ENCODE data around the gene CLPTM1L.
"Not testable (repeated sequence)": the region's sequence is repeated elsewhere in the genome, so short reads cannot be mapped to it uniquely, and the experiment has no call there.

Gene CLPTM1L

GRCh38 chr5:1380011-1380817 lies 35.3 kb upstream of the CLPTM1L start:
- peak; percentile 27 for DNase-seq (ENCODE audit: low spot score)

DNA sequence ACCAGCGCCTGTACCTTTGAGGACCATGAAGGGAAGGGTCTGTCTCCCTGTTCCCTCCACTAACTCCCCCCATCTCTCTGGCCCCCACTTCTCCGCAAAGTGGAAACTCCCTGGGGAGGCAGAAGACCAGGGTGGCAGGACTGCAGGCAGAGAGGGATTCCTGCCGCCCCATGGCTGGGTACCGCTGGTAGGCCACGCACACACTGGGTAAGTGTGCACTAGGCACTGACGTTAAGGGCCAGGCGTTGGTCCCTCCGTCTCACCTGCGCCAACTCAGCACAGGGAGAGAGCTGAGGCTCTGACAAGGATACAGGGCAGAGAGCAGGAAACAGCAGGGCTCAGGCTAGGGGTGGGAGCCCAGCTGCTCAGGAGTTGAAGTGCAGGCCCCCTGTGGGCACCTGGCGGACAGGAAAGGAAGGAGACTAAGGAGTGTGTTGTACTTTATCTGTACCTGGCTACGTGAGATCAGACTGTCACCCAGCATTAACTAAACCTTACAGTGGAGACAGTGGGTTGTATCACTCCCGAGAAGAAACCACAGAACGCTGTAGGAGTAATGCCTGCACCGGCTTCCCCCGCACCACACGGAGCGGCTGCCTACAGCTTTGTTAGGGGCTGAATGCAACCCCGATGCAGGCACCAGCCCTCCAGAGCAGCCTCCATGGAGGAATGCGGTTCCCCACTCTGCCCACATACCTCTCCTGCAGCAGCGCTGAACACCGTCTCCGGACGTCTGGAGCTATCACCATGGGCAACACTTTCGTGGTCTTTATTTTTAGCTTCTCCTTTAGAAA lies 34.2 kb upstream of the CLPTM1L start:
- DNase-seq (ENCODE audit: low spot score) = peak; percentile 28

- DNase-seq (ENCODE audit: low spot score) = no peak
Measured at GRCh38 chr5:1378096-1378495, 33.2 kb upstream of the CLPTM1L start.

GRCh38 chr5:1376981-1377380 lies 32.1 kb upstream of the CLPTM1L start:
- DNase-seq (ENCODE audit: low spot score) = no peak

DNA sequence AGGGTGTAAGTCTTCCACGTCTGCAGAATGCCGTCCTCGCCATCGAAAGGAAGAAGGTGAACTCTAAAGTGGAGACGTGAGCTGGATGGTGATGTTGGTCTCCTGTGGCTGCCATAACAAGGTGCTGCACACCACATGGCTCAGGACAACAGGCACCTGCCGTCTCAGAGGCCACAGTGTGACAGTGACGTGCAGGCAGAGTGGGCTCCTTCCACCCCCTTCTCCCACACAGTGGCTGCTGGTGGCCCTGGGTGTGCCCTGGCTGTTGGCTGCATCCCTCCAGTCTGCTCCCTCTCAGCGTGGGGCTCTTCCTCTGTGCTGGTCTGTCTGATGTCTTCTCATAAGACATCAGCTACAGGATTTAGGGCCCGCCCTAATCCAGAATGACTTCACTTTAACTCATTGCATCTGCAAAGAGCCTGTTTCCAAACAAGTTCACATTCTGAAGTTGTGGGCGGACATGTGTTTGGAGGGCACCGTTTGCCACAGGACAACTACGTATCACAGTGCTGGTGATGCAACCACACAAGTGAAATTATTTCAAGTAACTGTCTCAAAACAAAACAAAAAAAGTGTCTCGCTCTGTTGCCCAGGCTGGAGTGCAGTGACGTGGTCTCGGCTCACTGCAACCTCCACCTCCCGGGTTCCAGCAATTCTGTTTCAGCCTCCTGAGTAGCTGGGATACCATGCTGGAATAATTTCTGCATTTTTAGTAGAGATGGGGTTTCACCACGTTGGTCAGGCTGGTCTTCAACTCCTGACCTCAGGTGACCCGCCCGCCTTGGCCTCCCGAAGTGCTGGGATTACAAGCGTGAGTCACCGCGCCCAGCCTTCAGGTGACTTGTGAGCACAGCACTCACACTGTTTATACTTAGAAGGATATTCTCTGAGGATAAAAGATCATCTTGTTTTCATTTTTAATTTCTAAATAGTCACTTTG lies 31.2 kb upstream of the CLPTM1L start:
- no peak for DNase-seq (ENCODE audit: low spot score)

DNA sequence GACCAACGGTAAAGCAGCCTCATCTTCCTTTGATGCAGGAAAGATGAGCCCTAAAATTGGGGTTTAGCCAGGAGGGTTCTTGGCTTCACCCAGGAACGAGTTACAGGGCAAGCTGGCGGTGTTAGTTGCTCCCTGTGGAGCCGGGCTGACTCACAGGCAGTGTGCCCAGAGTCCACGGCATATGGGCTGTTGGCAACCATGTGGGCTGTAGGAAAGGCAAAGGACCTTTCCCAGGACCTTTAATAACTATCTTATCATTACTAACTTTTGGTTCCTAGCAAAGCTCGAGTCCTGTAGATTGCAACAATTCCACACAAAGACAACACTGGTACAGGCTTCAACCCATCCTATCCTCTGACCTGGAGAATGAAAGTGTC lies 29.8 kb upstream of the CLPTM1L start:
- DNase-seq (ENCODE audit: low spot score) = no peak

GRCh38 chr5:1374030-1374678 lies 29.3 kb upstream of the CLPTM1L start:
- no peak for DNase-seq (ENCODE audit: low spot score)

- DNase-seq (ENCODE audit: low spot score) = not testable (repeated sequence)
Measured at GRCh38 chr5:1371972-1372342, 27.1 kb upstream of the CLPTM1L start.

GRCh38 chr5:1371218-1371971 lies 26.5 kb upstream of the CLPTM1L start:
- no peak for DNase-seq (ENCODE audit: low spot score)

- no peak for DNase-seq (ENCODE audit: low spot score)
Measured at GRCh38 chr5:1370006-1370405, 25.1 kb upstream of the CLPTM1L start.

DNA sequence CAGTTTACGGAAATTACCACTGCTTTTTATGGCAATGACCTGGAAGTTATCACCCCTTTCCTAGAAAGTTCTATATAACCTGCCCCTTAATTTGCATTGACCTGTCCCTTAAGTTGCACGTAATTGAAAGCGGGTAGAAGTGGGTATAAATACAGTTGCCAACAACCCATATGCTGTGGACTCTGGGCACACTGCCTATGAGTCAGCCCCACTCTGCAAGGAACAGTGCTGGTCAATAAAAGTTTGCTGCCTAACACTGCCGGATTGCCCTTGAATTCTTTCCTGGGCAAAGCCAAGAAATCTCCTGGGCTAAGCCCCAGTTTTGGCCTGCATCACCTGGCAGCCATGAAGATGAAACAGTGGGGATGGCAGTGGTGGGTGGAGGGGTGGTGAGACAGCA lies 23.9 kb upstream of the CLPTM1L start:
- no peak for DNase-seq (ENCODE audit: low spot score)

GRCh38 chr5:1368236-1368635 lies 23.3 kb upstream of the CLPTM1L start:
- DNase-seq (ENCODE audit: low spot score) = no peak

DNA sequence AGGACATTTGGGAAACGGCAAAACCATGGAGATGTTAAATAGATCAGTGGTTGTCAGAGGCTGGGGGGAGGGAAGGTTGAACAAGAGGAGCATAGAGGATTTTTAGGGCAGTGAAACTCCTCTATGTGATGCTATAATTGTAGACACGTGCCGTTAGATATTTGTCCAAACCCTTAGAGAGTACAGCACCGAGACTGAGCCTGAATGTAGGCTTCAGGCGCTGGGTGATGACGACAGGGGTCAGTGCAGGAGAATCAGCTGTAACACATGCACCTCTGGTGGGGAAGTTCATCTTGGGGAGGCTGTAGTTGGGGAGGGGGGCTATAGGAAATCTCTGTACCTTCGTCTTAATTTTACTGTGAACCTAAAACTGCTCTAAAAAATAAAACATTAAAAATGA lies 22.2 kb upstream of the CLPTM1L start:
- DNase-seq (ENCODE audit: low spot score) = no peak

GRCh38 chr5:1366514-1366913 lies 21.6 kb upstream of the CLPTM1L start:
- no peak for DNase-seq (ENCODE audit: low spot score)

DNA sequence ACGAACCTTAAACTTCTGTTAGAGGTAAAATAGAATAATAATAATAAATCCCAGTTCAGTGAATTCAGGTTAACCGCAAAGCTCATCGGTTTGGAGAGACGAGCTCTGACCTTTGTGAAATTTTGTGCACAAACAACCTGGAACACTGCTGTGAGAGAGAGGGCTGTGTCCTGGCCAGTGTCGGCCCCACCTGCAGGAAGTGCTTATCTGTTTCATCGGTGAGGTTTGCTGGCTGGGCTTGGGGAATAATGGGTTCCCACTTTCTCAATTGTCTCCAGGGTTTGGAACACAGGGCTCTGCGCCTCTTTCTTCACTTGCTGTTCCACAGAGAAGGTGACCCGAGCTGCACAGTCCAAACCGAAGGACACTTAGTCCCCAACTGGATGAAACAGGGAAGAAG lies 19.3 kb upstream of the CLPTM1L start:
- no peak for DNase-seq (ENCODE audit: low spot score)

- no peak for DNase-seq (ENCODE audit: low spot score)
Measured at GRCh38 chr5:1363581-1363980, 18.7 kb upstream of the CLPTM1L start.

GRCh38 chr5:1363160-1363559 lies 18.3 kb upstream of the CLPTM1L start:
- no peak for DNase-seq (ENCODE audit: low spot score)

DNA sequence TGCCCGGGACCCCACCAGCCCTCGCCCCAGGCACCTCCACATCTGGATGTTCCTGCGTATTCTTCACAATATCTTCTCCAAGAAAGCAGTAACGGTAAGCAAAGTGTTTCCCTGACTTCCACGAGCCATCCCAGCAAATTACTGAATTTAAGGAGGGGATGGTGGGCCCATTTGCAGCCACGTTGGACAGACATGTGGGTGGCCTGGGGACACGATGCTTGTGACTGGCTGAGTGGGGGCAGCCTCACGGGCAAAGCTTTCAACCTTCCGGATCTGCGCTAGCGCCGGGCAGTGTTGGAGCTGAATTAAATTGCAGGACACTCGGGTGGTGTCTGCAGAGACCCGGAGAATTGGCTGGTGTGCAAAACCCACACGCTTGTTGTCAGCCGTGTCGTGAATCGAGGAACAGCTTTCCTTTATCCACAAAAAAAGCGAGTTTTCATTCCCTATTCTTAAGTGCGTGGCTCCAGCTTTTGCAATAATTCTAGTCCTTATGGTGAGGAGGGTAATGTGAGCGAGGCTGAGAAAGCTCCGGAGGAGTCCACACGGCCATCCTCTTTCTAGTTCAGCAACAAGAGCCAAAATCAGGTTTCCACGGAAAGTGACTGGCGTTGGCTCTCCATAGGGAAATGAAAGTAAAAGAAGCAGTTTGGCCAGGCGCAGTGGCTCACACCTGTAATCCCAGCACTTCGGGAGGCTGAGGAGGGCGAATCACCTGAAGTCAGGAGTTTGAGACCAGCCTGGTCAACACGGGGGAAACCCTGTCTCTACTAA lies 17.5 kb upstream of the CLPTM1L start:
- no peak for DNase-seq (ENCODE audit: low spot score)

- no peak for DNase-seq (ENCODE audit: low spot score)
Measured at GRCh38 chr5:1360861-1361260, 16.0 kb upstream of the CLPTM1L start.

GRCh38 chr5:1360367-1360766 lies 15.5 kb upstream of the CLPTM1L start:
- DNase-seq (ENCODE audit: low spot score) = not testable (repeated sequence)
